ENCODE results near the gene TMEM170A. TPM values are rescaled to one million over a fixed set of nuclear protein-coding genes. Genes with fewer than 3 reads are reported as not detected.

Gene TMEM170A
- total RNA-seq, 2 donors from 2014 or later: 72.7 to 74.8 TPM

GRCh38 chr16:75415169-75415905, 49.2 kb downstream of the TMEM170A start:
- no peaks in the 10 kb centered on the region for H3K9me3 ChIP-seq (ENCODE audit: control insufficient read depth, low read length)
- H3K27ac ChIP-seq (ENCODE audit: low read depth, low read length): peak overlapping the region; percentile 49
- TF ChIP-seq CTCF (conservative IDR thresholded peaks at IDR 0.05): no peak
- H3K27me3 ChIP-seq (ENCODE audit: control insufficient read depth, insufficient read depth, low read length, poor library complexity, severe bottlenecking): no peaks in the 10 kb centered on the region
- Mint-ChIP-seq H3K27me3 (ENCODE audit: insufficient read depth) (no peaks in the 10 kb centered on the region), H3K4me1 (peaks cover 29% of the 10 kb centered on the region), H3K36me3 (ENCODE audit: low read depth) (peaks cover 19% of the 10 kb centered on the region), H3K27ac (no peak overlapping the region), H3K9me3 (no peaks in the 10 kb centered on the region), H3K4me3 (no peak overlapping the region)
- no peak overlapping the region for H3K9ac ChIP-seq (ENCODE audit: extremely low read depth, low read length, poor library complexity, severe bottlenecking)
- DNase-seq: no peak
- H3K4me1 ChIP-seq (ENCODE audit: control insufficient read depth, insufficient read depth, low read length): no peaks in the 10 kb centered on the region
- 81 to 91% methylated on average over 3 to 4 of the region's 4 CpGs for WGBS, 2 experiments (ENCODE audit: insufficient coverage in 1 of 2, insufficient read length in 1 of 2)
- peaks cover 20% of the 10 kb centered on the region for H3K36me3 ChIP-seq (ENCODE audit: control insufficient read depth, insufficient read depth, low read length)
- no peak overlapping the region for H3K4me3 ChIP-seq (ENCODE audit: low read length)

GRCh38 chr16:75413951-75414350, 50.5 kb downstream of the TMEM170A start:
- no peaks in the 10 kb centered on the region for H3K27me3 ChIP-seq (ENCODE audit: control insufficient read depth, insufficient read depth, low read length, poor library complexity, severe bottlenecking)
- H3K4me1 ChIP-seq (ENCODE audit: control insufficient read depth, insufficient read depth, low read length): no peaks in the 10 kb centered on the region
- Mint-ChIP-seq H3K36me3 (ENCODE audit: low read depth) (peaks cover 30% of the 10 kb centered on the region), H3K9me3 (no peaks in the 10 kb centered on the region), H3K4me3 (no peak overlapping the region), H3K27me3 (ENCODE audit: insufficient read depth) (no peaks in the 10 kb centered on the region), H3K27ac (no peak overlapping the region), H3K4me1 (peaks cover 23% of the 10 kb centered on the region)
- no peak for TF ChIP-seq CTCF (conservative IDR thresholded peaks at IDR 0.05)
- WGBS, 2 experiments (ENCODE audit: insufficient coverage in 1 of 2, insufficient read length in 1 of 2): 100% methylated on average over 2 of the region's 2 CpGs; no CpG with 5 or more reads in 1 of the 2 experiments
- no peak overlapping the region for H3K9ac ChIP-seq (ENCODE audit: extremely low read depth, low read length, poor library complexity, severe bottlenecking)
- no peak overlapping the region for H3K27ac ChIP-seq (ENCODE audit: low read depth, low read length)
- no peak for DNase-seq
- no peak overlapping the region for H3K4me3 ChIP-seq (ENCODE audit: low read length)
- peaks cover 26% of the 10 kb centered on the region for H3K36me3 ChIP-seq (ENCODE audit: control insufficient read depth, insufficient read depth, low read length)
- no peaks in the 10 kb centered on the region for H3K9me3 ChIP-seq (ENCODE audit: control insufficient read depth, low read length)

- Histone ChIP-seq H3K27me3 (ENCODE audit: control insufficient read depth, insufficient read depth, low read length, poor library complexity, severe bottlenecking) (no peaks in the 10 kb centered on the region), H3K36me3 (ENCODE audit: control insufficient read depth, insufficient read depth, low read length) (peaks cover 52% of the 10 kb centered on the region), H3K4me3 (ENCODE audit: low read length) (no peak overlapping the region), H3K9me3 (ENCODE audit: control insufficient read depth, low read length) (no peaks in the 10 kb centered on the region), H3K27ac (ENCODE audit: low read depth, low read length) (no peak overlapping the region), H3K4me1 (ENCODE audit: control insufficient read depth, insufficient read depth, low read length) (no peaks in the 10 kb centered on the region), H3K9ac (ENCODE audit: extremely low read depth, low read length, poor library complexity, severe bottlenecking) (no peak overlapping the region)
- Mint-ChIP-seq H3K9me3 (no peaks in the 10 kb centered on the region), H3K36me3 (ENCODE audit: low read depth) (peaks cover 46% of the 10 kb centered on the region), H3K27me3 (ENCODE audit: insufficient read depth) (no peaks in the 10 kb centered on the region), H3K27ac (no peak overlapping the region), H3K4me3 (no peak overlapping the region), H3K4me1 (no peaks in the 10 kb centered on the region)
- WGBS, 2 experiments (ENCODE audit: insufficient coverage in 1 of 2, insufficient read length in 1 of 2): 97 to 100% methylated on average over 2 to 4 of the region's 4 CpGs
- no peak for DNase-seq
- no peak for TF ChIP-seq CTCF (conservative IDR thresholded peaks at IDR 0.05)
Measured at GRCh38 chr16:75406943-75407342, 57.5 kb downstream of the TMEM170A start.

All from endodermal cell (in vitro differentiated cells).